HEK293T (cell line): ENCODE data around the gene KDM2B.

Source experiments
- CTCF ChIA-PET: fragments of 350-600 bp; formaldehyde crosslinking; extraction: SDS; loops from one replicate; lab custom pipeline; 2021; ENCODE audit warnings: antibody characterized with exemption, inconsistent platforms; lab: Yijun Ruan, JAX
- POLR2A ChIA-PET: fragments of 350-600 bp; formaldehyde crosslinking; extraction: SDS; loops from one replicate; lab custom pipeline; 2020; ENCODE audit warnings: antibody characterized with exemption, inconsistent platforms; lab: Yijun Ruan, JAX
- DNase-seq: peaks from one replicate; pipeline ENCODE4 v3.0.0; 2012; ENCODE audit warnings: mixed read lengths; ENCODE audit errors: extremely low spot score
- ARNT ChIP-seq: fragments of 450-650 bp; IDR thresholded peaks from 2 replicates; pipeline ENCODE4 v1.6.1; 2017; ENCODE audit warnings: mild to moderate bottlenecking
- BHLHE40 ChIP-seq: fragments of 450-650 bp; IDR thresholded peaks from 2 replicates; pipeline ENCODE4 v1.6.1; 2016; ENCODE audit warnings: mild to moderate bottlenecking, moderate library complexity, borderline replicate concordance
- CTBP1 ChIP-seq: fragments of 450-650 bp; IDR thresholded peaks from 2 replicates; pipeline ENCODE4 v1.6.1; 2016; ENCODE audit warnings: borderline replicate concordance
- ELF4 ChIP-seq: fragments of 450-650 bp; IDR thresholded peaks from 2 replicates; pipeline ENCODE4 v1.6.1; 2017; ENCODE audit warnings: antibody characterized with exemption
- FOXA1 ChIP-seq: fragments of 450-650 bp; IDR thresholded peaks from 2 replicates; pipeline ENCODE4 v1.6.1; 2016; ENCODE audit warnings: mild to moderate bottlenecking
- FOXK2 ChIP-seq: fragments of 450-650 bp; IDR thresholded peaks from 2 replicates; pipeline ENCODE4 v1.6.1; 2016; ENCODE audit warnings: mild to moderate bottlenecking
- FOXM1 ChIP-seq: fragments of 450-650 bp; IDR thresholded peaks from 2 replicates; pipeline ENCODE4 v1.6.1; 2017; ENCODE audit warnings: mild to moderate bottlenecking, borderline replicate concordance
- HDGF ChIP-seq: fragments of 450-650 bp; IDR thresholded peaks from 2 replicates; pipeline ENCODE4 v1.6.1; 2017; ENCODE audit warnings: antibody characterized with exemption, borderline replicate concordance
- L3MBTL2 ChIP-seq: fragments of 450-650 bp; conservative IDR thresholded peaks from 2 replicates; pipeline ENCODE4 v1.6.1; 2016; ENCODE audit warnings: mild to moderate bottlenecking
- LEF1 ChIP-seq: fragments of 450-650 bp; IDR thresholded peaks from 2 replicates; pipeline ENCODE4 v1.6.1; 2017; ENCODE audit warnings: mild to moderate bottlenecking, borderline replicate concordance
- NFRKB ChIP-seq: fragments of 450-650 bp; IDR thresholded peaks from 2 replicates; pipeline ENCODE4 v1.6.1; 2016; ENCODE audit warnings: mild to moderate bottlenecking, moderate library complexity
- PKNOX1 ChIP-seq: fragments of 450-650 bp; IDR thresholded peaks from 2 replicates; pipeline ENCODE4 v1.6.1; 2016
- SP1 ChIP-seq: fragments of 450-650 bp; IDR thresholded peaks from 2 replicates; pipeline ENCODE4 v1.6.1; 2017
- SUZ12 ChIP-seq: fragments of 450-650 bp; IDR thresholded peaks from 2 replicates; pipeline ENCODE4 v1.6.1; 2016; ENCODE audit warnings: mild to moderate bottlenecking
- TARDBP ChIP-seq: fragments of 450-650 bp; IDR thresholded peaks from 2 replicates; pipeline ENCODE4 v1.6.1; 2016
- ZNF384 ChIP-seq: fragments of 450-650 bp; IDR thresholded peaks from 2 replicates; pipeline ENCODE4 v1.6.1; 2016

The KDM2B gene

GRCh38 chr12:121509339-121509738 is 71.5 kb downstream of the KDM2B start:
- no peak for DNase-seq
- CTCF ChIA-PET, result interaction anchor here (0.6 kb wide), 1 partner anchor 11 kb away, joined by 3 read pairs; no protein-coding TSS in a partner anchor
- TF ChIP-seq BHLHE40, result no peak
- TF ChIP-seq PKNOX1, result no peak
- no peak for TF ChIP-seq LEF1
- TF ChIP-seq SP1, result no peak
- TF ChIP-seq L3MBTL2, result no peak
- no peak for TF ChIP-seq HDGF
- no peak for TF ChIP-seq CTBP1
- no peak for TF ChIP-seq TARDBP
- no peak for TF ChIP-seq FOXA1
- TF ChIP-seq SUZ12, result no peak
- TF ChIP-seq FOXK2, result no peak
- TF ChIP-seq ELF4, result no peak
- POLR2A ChIA-PET, result no interaction called here

GRCh38 chr12:121508533-121508932 is 72.3 kb downstream of the KDM2B start:
- no peak for DNase-seq
- no peak for TF ChIP-seq ZNF384
- no peak for TF ChIP-seq HDGF
- TF ChIP-seq CTBP1, result no peak
- TF ChIP-seq SUZ12, result no peak
- TF ChIP-seq BHLHE40, result no peak
- no peak for TF ChIP-seq FOXA1
- TF ChIP-seq NFRKB, result no peak
- TF ChIP-seq FOXM1, result no peak
- no peak for TF ChIP-seq FOXK2
- TF ChIP-seq PKNOX1, result no peak
- POLR2A ChIA-PET, result no interaction called here
- CTCF ChIA-PET, result interaction anchor here (1.0 kb wide), 1 partner anchor 9 kb away, joined by 4 read pairs; no protein-coding TSS in a partner anchor

- POLR2A ChIA-PET, result no interaction called here
- no peak for DNase-seq
- CTCF ChIA-PET, result interaction anchor here (1.0 kb wide), 1 partner anchor 8 kb away, joined by 4 read pairs; no protein-coding TSS in a partner anchor
- TF ChIP-seq FOXK2, result no peak
Measured at GRCh38 chr12:121507984-121508383, 72.8 kb downstream of the KDM2B start.

GRCh38 chr12:121507245-121507644 is 73.6 kb downstream of the KDM2B start:
- CTCF ChIA-PET, result no interaction called here
- POLR2A ChIA-PET, result no interaction called here
- TF ChIP-seq ZNF384 (no peak), PKNOX1 (no peak), FOXK2 (no peak), BHLHE40 (no peak), TARDBP (no peak), HDGF (no peak), CTBP1 (no peak), SUZ12 (no peak), ELF4 (no peak), FOXM1 (no peak), NFRKB (no peak), LEF1 (no peak), ARNT (no peak), SP1 (no peak), L3MBTL2 (no peak), FOXA1 (no peak)

GRCh38 chr12:121505513-121505912 is 75.3 kb downstream of the KDM2B start:
- CTCF ChIA-PET, result no interaction called here
- DNase-seq, result no peak
- POLR2A ChIA-PET, result no interaction called here
- no peak for TF ChIP-seq LEF1
- no peak for TF ChIP-seq FOXA1
- no peak for TF ChIP-seq ARNT
- TF ChIP-seq ZNF384, result no peak

More at GRCh38 chr12:121507245-121507644, 73.6 kb downstream of the KDM2B start:
- DNase-seq, result no peak

- TF ChIP-seq PKNOX1 (no peak), SUZ12 (no peak), SP1 (no peak), LEF1 (no peak), ELF4 (no peak), L3MBTL2 (no peak), FOXM1 (no peak), FOXA1 (no peak), TARDBP (no peak), FOXK2 (no peak), CTBP1 (no peak), ZNF384 (no peak), HDGF (no peak), ARNT (no peak), BHLHE40 (no peak), NFRKB (no peak)
- DNase-seq, result no peak
- ChIA-PET POLR2A (no interaction called here), CTCF (interaction anchor here (0.7 kb wide), 1 partner anchor 443 kb away, joined by 5 read pairs; no protein-coding TSS in a partner anchor)
Measured at GRCh38 chr12:121504505-121504904, 76.3 kb downstream of the KDM2B start.
